ENCODE results near the gene LIPG. TPM values are rescaled to one million over a fixed set of nuclear protein-coding genes. Genes with fewer than 3 reads are reported as not detected.

Gene LIPG
- total RNA-seq, 1 donor from 2014 or later = 89.4 TPM

DNA sequence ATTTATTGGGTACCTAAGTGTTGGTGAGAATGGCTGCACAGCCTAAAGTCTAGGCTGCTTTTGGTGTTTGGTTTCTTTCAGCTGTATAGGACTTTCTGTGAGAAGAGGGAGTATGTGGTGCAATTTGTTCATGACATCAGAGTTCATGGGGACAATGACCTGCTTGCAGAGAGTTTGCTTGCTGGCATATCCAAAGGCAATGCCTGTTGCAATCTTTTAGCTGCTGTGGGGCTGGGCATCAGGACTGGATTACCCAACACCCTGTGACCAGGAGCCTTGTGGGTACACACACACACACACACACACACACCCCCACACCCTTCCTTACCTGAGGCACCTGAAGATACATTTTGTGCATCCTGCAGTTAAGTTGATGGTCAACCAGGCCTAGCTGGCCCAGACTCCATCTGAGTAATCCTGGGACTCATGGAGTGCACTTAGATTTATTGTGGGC, 68.4 kb downstream of the LIPG start:
- DNase-seq (ENCODE audit: low spot score) = peak; percentile 93
- ATAC-seq = peak; percentile 63

- DNase-seq (ENCODE audit: low spot score) (peak; percentile 88), ATAC-seq (peak; percentile 30)
These were observed 69.4 kb downstream of the LIPG start for GRCh38 chr18:49631146-49631866.

GRCh38 chr18:49632588-49632987, 70.7 kb downstream of the LIPG start:
- ATAC-seq (no peak), DNase-seq (ENCODE audit: low spot score) (no peak)

DNA sequence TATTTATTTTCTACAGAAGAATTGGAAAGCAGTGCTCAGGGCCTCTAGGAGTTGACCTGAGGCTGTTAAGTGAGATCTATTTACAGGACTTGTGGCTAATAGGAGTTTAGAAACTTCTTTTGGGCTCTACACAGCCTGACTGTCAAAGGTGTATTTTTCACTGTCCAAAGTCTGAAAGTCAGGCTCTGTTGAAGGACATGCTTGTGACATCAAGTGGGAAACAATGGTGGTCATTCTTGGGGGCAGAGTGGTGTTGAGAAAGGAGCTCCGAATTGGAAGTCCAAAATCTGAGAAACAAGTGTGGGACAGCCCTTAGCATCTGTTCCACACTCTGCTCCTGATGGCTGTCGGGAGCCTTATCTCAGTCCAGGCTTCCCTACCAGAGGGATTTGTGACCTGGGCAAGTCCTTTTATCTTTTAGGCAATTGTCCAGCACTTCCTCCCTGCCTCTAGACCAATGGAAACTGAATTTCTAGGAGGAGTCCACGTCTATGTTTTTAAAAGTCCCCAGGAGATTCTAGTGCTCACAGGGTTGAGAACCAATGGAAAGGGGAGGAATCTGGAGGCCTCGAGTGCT, 76.4 kb downstream of the LIPG start:
- peak; percentile 65 for ATAC-seq

DNA sequence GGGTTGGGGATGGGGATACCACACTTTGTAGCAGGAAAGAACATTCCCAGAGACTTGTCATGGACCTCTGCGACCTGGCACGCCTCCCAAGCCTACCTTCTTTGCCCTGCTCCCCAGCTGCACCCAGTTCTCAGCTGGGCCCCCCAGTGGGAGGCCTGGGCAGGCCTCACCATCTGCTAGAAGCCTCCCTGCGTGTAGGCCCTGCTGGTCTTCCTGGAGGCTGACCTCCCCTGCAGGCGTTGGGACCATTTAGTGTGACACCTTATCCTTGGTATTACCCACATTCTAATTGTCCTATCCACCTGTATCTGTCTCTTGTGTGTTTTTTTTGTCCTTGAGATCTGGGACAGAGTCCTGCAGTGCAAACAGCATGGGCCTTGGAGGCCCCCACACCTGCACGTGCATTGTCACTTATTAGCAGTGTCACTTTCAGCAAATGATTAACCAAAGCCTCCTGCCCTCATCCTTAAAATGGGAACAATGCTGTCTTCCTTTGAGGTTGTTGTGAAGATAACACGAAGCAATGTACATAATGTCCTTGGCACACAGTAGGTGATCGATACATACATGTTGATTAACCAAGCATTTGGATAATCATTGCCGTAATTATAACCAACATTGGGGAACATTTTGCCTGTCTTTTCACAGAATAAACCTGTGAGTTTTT, 77.2 kb downstream of the LIPG start:
- ATAC-seq (peak; percentile 79), DNase-seq (ENCODE audit: low spot score) (peak; percentile 86)

More for the DNA sequence above, 76.4 kb downstream of the LIPG start:
- peak; percentile 71 for DNase-seq (ENCODE audit: low spot score)

DNA sequence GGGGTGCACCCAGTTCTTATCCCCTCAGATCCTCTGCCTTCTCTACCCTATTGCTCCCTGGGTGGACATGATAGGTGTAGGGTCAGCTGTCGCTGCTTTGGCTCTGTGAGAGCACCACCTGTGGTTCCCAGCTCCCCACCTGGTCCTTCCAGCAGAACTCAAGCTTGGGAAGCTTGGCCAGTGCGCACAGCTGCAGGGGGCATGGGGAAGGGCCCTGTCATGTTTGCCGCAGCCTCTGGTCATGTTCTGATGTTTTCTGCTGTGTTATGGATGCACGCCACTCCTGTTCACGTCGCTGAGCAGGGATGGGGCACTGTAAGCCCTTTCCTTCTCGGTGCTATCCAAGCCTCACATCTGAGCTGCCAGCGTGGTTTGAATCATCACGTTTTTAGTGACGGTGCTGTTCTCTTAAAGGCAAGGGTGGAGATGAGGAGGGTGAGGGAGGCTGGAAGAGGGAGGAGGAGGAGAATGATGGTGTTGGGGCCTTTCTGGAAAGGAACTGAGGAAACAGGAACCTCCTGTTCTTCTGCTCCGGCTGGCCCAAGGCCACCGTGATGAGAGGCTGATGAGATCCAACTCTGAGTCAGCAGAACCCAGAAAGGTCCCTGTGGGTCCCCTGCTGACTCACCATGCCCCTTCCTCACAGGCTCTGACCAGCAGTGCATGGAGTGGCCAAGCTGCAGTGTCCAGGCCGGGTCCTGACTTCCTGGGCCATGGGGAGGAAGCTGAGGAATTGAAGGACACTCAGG, 78.0 kb downstream of the LIPG start:
- peak; percentile 53 for DNase-seq (ENCODE audit: low spot score)
- peak; percentile 60 for ATAC-seq

DNA sequence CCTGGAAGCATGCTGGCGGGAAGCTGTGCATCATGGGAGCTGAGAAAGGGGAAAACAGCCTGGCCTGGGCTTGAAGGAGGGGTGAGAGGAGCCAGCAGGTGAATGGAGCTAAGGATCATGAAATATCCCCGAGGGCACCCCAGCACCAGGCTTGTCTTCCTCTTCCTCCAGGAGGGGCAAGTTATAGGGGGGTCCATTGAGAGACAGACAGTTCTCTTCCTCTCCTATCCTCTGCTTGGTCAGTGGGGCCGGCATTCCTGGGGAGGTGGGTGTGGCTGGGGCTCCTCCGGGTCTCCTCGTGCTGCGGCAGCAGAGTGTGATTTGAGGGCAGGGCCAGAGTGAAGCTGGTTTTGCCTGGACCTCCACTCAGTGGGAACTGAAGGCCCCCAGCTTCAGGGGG, 78.9 kb downstream of the LIPG start:
- ATAC-seq = no peak
- peak; percentile 41 for DNase-seq (ENCODE audit: low spot score)

DNA sequence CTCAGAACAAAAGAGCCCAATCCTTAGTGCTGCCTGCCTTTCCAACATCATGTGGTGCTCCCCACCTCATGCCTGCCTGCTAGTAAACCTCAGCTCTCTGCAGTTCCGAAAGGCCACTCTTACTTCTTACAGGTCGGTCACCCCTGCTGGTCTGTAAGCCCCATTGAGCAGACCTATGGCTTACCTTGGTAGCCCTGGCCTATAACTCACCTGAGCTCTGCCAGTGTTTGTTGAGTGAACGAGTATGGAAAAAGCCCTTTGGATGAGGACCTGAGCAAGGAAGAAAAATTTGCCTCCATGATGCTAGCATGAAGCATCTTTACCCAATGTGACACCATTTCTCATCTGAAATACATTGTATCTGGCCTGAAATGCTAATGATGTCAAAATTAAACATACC, 83.3 kb downstream of the LIPG start:
- peak; percentile 7 for DNase-seq (ENCODE audit: low spot score)

DNA sequence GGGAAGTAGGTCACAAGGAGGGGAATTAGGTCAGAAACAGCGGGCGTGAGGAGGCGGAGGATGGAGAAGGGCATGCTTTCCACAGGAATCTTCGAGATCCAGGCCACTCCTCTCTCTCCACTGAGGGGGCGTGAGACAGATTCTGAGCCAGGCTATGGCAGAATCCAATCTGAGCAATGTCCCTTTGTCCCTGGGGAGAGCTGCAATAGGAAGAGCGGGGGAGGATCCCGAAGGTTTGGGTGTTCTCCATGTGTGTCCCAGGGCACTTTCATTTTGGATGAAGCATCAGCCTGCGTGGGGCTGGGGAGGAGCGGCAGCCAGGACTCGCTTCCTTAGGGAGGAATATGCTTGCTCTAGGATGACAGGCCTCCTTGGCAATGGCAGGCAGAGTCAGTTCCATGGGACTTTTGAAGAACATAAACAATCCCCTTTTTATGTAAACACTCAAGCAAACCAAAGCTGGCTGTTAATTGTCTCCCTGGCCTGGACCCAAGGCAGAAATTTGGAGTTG, 84.0 kb downstream of the LIPG start:
- ATAC-seq = no peak
- no peak for DNase-seq (ENCODE audit: low spot score)

More for the DNA sequence above, 83.3 kb downstream of the LIPG start:
- no peak for ATAC-seq

- no peak for ATAC-seq
These were observed 85.0 kb downstream of the LIPG start for GRCh38 chr18:49646873-49647272.

DNA sequence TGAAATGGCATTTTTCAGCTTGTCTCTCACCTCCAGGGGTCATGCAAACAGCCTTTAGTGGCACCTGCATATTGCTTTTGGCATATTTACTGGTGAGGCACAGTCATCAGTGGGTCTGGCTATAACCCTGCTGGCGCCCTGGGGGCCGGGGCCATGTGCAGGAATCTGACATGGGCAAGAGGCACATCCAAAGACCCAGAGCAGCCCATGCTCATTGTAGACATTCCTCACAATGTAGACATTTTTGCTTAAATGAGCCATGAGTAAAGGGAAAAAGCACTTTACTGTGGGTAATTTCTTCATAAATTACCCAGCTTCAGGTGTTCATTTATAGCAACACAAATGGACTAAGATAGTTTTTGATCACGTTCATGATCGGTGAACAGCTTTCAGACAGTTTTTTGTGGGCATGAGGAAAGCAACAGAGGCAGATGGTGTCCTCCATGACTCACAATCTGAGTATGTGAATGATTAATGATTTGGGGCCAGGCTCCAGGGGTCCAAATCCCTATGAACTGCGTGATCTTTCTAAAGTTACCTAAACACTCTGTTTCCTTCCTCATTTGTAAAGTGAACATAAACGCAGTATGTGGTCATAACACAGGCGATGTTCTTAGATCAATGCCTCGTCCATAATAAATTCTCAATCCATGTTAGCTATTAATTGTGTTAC, 85.8 kb downstream of the LIPG start:
- ATAC-seq (no peak), DNase-seq (ENCODE audit: low spot score) (no peak)

More at GRCh38 chr18:49646873-49647272, 85.0 kb downstream of the LIPG start:
- DNase-seq (ENCODE audit: low spot score) = no peak

- ATAC-seq (no peak), DNase-seq (ENCODE audit: low spot score) (no peak)
These were observed 86.5 kb downstream of the LIPG start for GRCh38 chr18:49648326-49648725.

Other genes with a start within 250 kb of the LIPG start
- gene DYM, start 101.4 kb upstream of the LIPG start, total RNA-seq = 28.5 TPM
- gene C18orf32, start 74.8 kb upstream of the LIPG start, total RNA-seq = 30.0 TPM
- 418 TPM for gene RPL17, start 69.6 kb upstream of the LIPG start, total RNA-seq